GM23248 (cell line): ENCODE results near the gene WNT7B.

ENCODE experiments used
- EZH2 ChIP-seq: fragments of 200-600 bp; sonication (generic); IDR thresholded peaks from 2 replicates; pipeline ENCODE4 v1.6.1; 2018; ENCODE audit warnings: antibody characterized with exemption, mild to moderate bottlenecking; ENCODE audit not compliant: insufficient read depth, poor library complexity, severe bottlenecking
- EZH2phosphoT487 ChIP-seq: fragments of 200-600 bp; sonication (generic); IDR thresholded peaks from 2 replicates; pipeline ENCODE4 v1.6.1; 2018; ENCODE audit warnings: antibody characterized with exemption, moderate library complexity, mild to moderate bottlenecking, low read depth; ENCODE audit not compliant: insufficient read depth

DNA sequence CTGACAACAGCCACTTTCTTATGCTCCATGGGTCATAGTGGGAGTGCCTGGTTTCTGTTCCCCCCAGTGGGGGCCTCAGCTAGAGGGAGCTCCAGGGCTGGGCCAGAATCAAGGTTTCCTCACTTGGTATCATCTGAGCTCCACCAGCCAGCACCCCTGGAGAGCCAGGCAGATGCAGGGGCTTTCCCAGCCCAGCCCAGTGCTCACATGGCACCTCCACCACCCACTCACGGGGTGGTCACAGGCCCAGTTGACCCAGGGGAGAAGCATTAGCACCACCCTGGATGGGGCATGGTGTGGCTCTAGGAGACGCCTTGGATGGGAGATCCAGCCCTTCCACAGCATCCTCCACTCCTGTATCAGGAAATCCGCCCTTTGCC lies 24.1 kb upstream of the WNT7B start:
- no peak for TF ChIP-seq EZH2
- no peak for TF ChIP-seq EZH2phosphoT487
